Putamen (tissue), 1 donor: ENCODE data around the gene EGLN1.
A peak's percentile ranks its signal among the peaks of the same experiment; 100 is the strongest.
"Not testable (repeated sequence)": the region's sequence is repeated elsewhere in the genome, so short reads cannot be mapped to it uniquely, and the experiment has no call there.

Experiments used
- DNase-seq: peaks from one replicate; pipeline ENCODE4 v3.0.0-alpha.2; 2016; ENCODE audit warnings: low spot score

EGLN1 gene

DNA sequence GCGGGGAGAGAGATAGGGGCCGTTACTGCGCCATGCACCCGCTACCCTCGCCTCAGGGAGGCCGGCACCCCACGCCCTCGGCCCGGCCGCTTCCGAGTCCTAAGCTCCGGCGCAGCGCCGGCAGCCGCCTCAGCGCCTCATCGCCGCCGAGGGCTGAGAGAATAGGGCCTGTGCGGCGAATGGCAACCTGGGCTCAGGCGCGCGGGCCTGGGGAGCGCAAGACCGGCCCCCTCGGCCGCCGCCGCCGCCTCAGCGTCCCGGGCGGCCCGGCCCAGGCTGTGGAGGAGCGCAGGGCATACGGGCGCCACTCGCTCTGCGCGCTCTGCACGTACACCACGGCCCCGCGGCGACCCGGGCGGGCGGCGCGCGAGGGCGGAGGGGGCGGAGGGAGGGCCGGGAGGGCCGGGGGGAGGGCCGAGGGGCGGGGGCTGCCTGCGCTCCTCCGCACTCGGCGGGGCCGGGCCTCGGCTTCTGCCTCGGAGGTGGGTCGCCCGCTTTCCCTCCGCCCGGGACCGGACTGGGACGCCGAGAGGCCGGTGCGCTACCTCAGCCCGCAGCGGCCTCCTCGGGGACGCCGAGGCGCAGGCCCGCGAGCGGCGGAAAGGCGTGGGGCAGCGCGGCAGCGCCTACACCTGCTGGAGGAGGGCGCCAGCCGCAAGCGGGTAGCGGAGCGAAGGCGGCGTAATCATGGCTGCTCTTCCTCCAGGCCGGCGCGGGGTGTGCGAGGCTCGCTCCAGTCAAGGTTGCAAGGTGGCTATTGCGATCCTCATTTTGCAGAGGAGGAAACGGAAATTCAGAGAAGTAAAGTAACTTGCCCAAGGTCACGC is at the start of gene EGLN1:
EGLN1 (minus strand) TSS at position 317 of the 827 bp plus-strand sequence. CDS start 399 bp downstream, outside the sequence.
- peak; percentile 85 for DNase-seq

DNA sequence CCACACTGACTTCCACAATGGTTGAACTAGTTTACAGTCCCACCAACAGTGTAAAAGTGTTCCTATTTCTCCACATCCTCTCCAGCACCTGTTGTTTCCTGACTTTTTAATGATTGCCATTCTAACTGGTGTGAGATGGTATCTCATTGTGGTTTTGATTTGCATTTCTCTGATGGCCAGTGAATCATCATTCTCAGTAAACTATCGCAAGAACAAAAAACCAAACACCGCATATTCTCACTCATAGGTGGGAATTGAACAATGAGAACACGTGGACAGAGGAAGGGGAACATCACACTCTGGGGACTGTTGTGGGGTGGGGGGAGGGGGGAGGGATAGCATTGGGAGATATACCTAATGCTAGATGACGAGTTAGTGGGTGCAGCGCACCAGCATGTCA is 49.4 kb upstream of the EGLN1 start:
- DNase-seq, result not testable (repeated sequence)

DNA sequence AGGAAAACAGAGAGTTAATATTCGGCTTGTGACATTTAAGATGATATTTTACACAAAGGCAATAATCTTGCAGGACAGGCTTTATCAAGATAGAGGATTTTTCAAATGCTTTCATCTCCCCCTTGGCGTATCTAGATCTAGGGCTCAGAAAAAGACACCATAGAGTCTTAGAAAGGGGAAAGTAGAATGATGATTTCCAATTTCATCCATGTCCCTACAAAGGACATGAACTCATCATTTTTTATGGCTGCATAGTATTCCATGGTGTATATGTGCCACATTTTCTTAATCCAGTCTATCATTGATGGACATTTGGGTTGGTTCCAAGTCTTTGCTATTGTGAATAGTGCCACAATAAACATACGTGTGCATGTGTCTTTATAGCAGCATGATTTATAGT is 48.9 kb upstream of the EGLN1 start:
- not testable (repeated sequence) for DNase-seq

DNA sequence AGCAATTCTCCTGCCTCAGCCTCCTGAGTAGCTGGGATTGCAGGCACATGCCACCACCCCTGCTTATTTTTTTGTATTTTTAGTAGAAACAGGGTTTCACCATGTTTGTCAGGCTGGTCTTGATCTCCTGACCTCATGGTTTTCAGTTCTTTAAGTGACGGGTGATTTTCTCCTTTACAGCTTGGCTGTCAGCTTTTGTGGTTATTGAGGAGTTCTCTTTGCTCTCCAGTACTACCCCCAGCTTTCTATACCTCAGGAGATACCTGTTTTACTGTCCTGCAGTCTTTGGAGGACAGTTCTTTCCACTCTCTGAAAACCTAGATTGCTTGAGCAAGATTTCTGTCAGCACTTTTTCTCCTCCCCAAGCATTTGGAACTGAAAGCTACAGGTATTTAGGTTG is 45.9 kb upstream of the EGLN1 start:
- DNase-seq, result no peak

DNA sequence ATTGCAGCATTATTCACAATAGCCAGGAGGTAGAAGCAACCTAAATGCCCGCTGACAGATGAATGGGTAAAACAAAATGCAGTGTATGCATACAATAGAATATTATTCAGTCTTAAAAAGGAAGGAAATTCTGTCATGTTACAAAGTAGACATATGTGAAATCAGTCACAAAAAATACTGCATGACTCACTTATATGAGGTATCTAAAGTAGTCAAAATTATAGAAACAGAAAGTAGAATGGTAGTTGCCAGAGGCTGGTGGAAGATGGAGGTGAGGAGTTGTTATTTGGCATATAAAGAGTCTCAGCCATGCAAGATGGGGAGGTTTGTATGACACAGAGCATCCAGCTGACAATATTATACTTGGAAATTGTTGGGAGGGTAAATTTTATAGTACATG is 43.0 kb upstream of the EGLN1 start:
- no peak for DNase-seq

DNA sequence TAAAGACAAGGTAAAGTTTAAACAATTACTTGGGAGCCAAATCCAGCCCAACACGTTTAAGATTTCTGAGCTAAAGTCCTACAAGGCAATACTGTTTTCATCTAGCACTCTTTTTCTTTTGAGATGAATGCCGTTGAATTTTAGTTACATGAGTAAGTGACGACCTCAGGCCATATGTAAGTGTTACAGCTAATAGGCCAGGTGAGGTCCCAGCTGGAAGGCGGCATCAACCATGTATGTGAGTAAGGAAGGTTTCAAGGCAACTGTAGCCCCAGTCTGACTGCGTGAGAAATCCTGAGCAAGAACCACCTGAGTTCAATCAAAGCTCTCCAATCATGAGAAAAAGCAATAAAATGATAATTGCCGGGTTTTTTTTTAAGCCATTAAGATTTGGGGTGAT is 41.5 kb upstream of the EGLN1 start:
- DNase-seq, result no peak

DNA sequence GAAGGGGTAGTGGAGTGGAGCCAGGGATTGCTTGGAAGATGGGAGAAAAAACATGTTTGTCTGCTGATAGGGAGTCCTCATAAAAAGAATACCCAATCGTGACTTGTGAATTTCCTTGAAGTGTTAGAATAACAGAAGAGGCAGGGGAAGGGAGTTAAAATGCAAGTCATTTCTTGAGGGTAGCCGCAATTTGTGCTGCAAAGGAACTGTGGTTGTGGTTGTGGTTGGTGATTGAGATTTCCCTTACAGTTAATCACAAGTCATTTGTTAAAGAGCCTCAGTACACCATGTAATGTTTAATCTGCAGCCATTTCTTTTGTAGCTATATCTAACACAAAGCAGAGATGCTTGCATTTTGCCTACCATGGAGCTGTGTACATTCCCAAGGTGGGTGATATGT is 38.5 kb upstream of the EGLN1 start:
- no peak for DNase-seq

DNA sequence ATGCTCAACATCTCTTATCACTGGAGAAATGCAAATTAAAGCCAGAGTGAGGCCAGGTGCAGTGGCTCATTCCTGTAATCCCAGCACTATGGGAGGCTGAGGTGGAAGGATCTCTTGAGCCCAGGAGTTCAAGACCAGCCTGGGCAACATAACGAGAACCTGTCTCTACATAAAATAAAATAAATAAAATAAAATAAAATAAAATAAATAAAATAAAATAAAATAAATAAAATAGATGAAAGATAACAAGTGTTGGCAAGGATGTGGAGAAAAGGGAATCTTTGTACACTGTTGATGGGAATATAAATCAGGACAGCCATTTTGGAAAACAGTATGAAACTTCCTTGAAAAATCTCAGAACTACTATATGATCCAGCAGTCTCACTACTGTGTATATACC is 37.4 kb upstream of the EGLN1 start:
- not testable (repeated sequence) for DNase-seq

DNA sequence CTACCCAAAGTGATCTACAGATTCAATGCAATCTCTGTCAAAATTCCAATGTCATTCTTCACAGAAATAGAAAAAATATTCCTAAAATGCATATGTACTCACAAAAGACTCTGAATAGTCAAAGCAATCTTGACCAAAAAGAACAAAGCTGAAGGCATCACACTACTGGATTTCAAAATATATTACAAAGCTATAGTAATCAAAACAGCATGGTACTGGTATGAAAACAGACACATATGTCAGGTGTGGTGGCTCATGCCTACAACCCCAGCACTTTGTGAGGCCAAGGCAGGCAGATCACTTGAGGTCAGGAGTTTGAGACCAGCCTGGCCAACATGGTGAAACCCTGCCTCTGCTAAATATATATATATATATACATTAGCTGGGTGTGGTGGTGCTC is 35.9 kb upstream of the EGLN1 start:
- not testable (repeated sequence) for DNase-seq

DNA sequence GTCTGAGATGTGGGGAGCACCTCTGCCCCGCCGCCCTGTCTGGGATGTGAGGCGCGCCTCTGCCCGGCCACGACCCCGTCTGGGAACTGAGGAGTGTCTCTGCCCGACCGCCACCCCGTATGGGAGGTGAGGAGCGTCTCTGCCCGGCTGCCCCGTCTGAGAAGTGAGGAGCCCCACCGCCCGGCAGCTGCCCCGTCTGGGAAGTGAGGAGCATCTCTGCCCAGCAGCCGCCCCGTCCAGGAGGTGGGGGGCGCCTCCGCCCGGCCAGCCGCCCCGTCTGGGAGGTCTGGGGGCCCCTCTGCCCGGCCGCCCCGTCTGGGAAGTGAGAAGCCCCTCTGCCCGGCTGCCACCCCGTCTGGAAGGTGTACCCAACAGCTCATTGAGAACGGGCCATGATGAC is 32.0 kb upstream of the EGLN1 start:
- DNase-seq, result not testable (repeated sequence)

DNA sequence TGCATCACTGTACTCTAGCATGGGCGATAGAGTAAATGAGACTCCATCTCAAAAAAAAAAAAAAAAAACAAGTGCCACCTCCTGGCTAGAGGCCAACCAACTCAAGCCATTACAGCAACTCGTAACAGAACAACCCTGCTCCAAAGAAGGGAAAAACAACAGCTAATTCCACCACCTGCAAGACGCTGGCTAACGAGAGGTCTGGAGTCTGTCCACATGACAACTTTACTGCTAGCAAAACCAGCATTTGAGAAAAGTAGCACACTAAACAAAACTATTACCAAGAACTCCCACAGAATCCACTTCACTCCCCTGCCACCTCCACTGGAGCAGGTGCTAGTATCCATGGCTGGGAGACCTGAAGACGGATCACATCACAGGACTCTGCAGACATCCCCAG is 24.1 kb upstream of the EGLN1 start:
- DNase-seq, result no peak

DNA sequence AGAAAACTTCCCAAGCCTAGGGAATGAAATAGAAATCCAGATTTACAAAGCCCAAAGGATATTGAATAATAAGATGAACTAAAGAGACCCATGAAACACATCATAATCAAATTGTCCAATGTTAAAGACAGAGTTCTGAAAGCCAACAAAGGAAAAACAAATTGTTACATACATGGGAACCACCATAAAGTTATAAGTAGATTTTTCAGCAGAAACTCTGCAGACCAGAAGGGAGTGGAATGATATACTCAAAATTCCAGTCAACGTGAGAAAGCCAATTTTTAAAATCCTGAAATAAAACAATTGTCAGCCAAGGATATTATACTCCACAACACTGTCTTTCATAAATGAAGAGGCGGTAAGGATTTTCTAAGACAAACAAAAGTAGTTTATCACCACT is 22.0 kb upstream of the EGLN1 start:
- DNase-seq, result no peak

DNA sequence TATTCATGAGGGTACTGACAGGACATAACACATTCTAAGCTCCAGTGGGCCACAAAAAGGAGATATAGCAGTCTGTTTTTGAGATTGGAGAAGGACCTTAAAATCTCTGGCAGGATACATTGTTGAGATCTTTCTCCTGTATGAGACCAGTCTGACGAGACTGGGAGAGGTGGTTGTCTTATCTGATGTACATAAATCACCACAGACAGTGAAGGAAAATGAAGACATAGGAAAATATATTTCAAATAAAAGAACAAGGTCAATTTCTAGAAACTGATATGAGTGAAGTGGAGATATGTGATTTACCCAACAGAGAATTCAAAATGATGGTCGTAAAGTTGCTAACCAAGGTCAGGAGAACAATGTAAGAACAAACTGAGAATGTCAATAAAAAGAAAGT is 21.3 kb upstream of the EGLN1 start:
- DNase-seq, result no peak

DNA sequence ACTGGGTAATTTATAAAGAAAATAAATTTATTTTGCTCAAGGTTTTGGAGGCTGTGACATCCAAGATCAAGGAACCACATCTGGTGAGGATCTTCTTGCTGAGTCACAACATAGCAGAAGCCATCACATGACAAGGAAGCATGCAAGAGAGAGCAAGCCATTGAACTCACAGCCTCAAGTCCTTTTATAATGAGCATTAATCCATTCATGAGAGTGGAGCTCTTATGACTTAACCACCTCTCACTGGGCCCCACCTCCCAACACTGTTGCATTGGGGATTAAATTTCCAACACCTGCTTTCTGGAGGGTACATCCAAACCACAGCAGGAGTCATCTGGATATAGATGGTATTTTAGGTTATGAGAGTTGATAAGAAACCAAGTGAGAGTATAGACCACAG is 20.6 kb upstream of the EGLN1 start:
- no peak for DNase-seq

DNA sequence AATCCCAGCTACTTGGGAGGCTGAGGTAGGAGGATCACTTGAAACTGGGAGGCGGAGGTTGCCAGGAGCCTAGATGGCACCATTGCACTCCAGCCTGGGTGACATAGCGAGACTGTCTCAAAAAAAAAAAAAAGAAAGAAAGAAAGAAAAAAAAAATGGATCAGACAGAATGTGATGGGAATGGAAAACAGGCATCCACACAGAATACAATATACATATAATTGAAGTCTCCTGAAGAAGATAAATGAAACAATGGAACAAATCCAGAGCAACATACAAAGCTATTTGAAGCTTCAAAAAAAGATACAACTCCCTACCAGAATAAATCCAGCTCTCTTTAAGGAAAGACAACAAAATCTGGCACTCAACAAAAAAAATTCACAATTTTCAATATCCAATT is 10.9 kb upstream of the EGLN1 start:
- no peak for DNase-seq

DNA sequence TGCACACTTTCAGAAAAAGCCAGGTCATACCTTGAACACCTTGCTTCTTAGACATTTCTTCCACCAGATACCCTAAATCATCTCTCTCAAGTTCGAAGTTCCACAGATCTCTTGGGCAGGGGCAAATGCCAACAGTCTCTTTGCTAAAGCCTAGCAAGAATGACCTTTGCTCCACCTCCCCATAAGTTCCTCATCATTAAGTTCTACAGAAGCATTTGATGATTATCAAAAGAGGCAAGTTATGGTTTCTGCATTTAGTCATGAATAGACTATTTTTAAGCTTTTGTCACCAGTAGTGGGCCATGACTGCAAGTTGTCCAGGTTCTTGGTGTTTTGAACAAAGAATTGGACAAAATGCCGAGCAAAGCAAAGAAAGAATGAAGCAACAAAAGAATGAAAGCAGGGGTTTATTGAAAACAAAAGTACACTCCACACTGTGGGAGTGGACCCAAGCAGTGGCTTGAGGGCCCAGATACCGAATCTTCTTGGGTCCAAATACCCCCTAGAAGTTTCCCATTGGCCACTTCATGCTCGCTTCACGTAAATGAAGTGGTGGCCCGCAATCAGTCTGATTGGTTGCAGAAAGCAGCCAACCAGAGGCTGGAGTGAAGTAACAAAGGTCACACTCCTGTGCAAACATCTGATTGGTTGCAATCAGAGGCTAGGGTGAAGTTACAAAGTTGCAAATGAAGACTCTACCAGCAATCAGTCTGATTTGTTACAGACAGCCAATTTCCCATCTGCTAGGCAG is 9.8 kb upstream of the EGLN1 start:
- no peak for DNase-seq

DNA sequence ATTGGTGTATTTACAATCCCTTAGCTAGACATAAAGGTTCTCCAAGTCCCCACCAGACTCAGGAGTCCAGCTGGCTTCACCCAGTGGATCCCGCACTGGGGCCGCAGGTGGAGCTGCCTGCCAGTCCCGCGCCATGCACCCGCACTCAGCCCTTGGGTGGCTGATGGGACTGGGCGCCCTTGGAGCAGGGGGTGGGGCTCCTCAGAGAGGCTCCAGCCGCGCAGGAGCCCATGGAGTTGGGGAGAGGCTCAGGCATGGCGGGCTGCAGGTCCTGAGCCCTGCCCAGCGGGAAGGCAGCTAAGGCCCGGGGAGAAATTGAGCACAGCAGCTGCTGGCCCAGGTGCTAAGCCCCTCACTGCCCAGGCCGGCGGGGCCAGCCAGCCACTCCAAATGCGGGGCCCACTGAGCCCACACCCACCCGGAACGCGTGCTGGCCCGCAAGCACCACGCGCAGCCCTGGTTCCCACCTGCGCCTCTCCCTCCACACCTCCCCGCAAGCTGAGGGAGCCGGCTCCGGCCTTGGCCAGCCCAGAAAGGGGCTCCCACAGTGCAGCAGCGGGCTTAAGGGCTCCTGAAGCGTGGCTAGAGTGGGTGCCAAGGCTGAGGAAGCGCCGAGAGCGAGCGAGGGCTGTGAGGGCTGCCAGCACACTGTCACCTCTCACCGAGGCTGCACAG is 8.7 kb upstream of the EGLN1 start:
- DNase-seq, result not testable (repeated sequence)

DNA sequence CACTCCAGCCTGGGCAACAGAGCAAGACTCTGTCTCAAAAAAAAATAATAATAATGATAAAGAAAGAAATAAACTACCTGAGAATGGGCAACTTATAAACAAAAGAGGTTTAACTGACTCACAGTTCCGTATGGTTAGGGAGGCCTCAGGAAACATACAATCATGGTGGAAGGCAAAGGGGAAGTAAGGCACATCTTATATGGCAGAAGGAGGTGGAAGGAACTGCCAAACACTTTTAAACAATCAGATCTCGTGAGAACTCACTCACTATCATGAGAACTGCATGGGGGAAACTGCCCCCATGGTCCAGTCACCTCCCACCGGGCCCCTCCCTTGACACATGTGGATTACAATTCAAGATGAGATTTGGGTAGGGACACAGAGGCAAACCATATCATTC is 6.3 kb upstream of the EGLN1 start:
- no peak for DNase-seq

DNA sequence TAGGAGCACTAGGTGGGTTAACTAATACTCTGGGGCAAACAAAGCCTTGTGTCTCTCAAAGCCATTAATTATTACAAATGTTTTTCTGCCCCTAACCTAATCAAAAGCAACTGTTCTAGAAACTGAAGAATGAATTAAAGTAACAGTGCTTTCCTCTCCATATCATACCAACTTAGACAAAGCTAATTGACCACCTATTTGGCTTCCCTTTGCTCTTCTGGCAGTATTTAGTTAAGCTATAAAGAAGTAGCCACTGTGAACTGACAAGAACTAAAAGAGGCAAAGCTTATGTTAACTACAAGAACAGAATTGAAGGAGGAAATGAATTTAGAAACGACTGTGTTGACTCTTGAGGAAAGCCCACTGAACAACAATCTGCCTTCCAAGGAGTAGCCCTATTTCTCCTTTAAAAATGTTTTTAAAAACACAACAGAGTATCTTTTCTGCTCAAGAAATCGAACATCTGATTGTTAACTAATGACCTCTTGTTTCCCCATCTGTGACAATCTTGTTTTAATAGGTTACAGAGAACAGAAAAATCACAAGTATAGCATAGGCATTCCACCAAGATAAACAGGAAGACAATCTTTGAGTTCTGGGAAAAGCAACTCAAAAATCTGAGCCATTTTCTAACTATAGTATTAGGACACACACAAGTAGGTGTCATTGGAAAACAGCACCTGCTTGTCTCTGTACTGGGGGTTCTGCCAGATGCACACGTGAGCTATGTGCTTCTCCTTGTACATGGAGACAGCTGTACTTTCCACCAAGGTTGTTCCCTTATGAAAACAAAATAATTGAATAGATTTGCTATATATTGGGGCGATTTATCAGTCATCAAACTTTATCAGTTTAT is 3.1 kb upstream of the EGLN1 start:
- DNase-seq, result no peak

DNA sequence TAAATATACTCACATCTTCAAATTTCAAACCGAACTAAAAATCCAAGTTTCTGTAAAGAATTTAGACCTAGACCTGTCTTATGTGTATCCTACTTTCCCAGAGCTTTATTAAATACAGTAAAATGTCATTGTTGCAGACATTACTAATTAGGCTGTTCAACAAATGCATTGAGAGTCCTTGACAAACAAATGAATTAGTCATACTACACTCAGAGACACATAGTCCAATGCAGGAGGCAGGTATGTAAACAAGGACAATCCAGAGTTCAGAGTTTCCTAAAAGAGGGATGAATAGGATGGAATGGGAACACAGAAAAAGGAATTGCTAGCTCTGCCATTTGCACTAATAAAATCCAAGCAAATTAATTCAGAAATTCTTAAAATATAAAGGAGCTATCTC is 1.6 kb upstream of the EGLN1 start:
- no peak for DNase-seq

DNA sequence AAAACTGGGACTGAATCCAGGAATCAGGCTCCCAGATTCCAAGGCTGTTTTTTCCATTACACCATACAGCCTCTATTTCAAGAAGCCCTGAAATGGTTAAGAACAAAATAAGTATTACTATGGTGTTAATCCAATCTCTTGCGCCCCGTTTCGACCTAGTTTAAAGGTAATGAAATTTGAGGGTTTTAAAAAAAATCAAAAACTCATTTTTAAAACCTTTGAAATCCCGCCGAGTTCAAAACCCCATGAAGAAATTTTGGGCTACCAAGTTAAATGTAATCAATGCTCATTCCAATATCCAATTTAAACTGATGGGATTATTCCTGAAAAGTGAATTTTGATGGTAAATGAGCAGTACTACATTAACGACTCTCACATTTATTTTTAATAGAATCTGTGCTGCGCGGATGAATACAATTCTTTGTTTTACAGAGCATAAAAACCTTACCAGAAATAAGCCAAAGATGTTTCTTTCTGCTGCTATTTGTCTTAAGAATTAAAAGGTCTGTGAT is 767 bp upstream of the EGLN1 start:
- DNase-seq, result no peak

DNA sequence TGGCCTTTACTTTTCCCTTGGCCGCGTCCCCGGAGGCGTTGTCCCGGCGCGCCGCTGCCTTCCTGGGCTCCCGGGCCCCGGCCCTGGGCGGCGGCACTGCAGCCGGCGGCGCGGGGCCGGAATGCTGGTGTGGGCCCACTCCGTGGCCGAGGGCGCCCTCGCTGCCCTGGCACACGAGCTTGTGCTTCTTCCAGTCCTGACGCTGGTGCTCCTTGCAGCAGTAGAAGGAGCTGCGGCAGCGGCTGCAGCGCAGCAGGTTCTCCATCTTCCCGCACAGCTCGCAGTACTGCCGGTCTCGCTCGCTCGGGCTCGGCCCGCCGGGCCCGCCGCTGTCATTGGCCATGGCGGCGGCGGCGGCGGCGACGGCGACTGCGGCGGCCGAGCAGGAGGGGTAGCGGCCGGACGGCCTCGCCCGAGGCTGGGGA is 529 bp downstream of the EGLN1 start:
- DNase-seq, result no peak
